Measurements from ENCODE around the gene GOLGA8B. TPM values are rescaled to one million over a fixed set of nuclear protein-coding genes. Genes with fewer than 3 reads are reported as not detected.
"Not testable (repeated sequence)": the region's sequence is repeated elsewhere in the genome, so short reads cannot be mapped to it uniquely, and the experiment has no call there.

Gene GOLGA8B
- total RNA-seq, 1 donor from 2014 or later, result 106 TPM

DNA sequence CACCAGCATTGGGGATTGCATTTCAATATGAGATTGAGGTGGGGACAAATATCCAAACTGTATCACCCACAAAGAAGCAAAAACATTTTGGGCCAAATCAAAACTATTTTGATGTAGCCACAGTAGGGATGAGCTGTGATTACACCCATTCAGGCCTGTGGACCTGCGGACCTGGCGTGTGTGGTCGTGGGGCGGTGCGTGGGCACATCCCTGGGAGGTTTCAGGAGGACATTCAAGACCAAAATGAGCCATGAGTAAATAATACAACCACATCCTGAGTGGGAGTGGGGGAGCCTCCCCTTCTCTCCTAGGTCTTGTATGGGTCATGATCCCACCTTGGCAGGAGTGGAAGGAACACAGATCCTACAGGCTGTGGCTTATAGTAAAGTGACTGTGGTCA lies 23.7 kb downstream of the GOLGA8B start:
- DNase-seq (ENCODE audit: low read depth), result not testable (repeated sequence)

DNA sequence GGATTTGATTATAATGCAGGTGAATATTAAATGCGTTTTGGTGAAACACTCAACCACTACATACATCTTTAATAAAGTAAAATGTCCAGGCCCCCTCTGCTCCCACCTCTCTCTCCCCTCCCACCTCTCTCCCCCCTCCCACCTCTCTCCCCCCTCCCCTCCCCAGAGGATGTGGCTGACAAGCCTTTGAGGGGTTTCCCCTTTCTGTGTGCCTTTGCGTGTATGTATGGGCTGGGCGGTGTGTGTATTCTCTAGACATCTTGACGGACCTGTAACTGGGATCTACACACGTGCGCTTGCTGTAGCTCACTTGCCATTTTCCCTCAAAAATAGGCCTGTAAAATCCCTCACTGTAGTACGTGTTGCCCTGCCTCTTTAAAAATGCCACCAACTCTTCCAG lies 28.3 kb downstream of the GOLGA8B start:
- DNase-seq (ENCODE audit: low read depth), result not testable (repeated sequence)

DNA sequence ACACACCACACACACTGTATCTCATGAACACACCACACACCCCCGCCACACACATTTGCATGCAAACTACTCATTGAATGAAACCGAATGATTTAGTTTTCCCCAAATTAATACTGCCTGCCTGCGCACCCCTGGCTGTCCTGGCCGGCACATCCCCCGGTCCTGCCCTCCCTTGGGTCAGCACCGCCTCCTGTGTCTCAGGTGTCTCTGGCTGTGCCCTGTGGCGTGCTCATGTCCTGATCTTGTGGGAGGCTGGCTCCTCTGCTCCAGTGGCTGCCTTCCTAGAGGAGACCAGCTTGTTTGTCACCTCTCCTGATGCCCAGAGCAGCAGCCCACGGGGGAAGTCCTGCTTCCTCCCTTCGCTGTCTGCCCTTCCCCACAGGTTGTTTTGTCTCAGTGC lies 28.7 kb downstream of the GOLGA8B start:
- not testable (repeated sequence) for DNase-seq (ENCODE audit: low read depth)

DNA sequence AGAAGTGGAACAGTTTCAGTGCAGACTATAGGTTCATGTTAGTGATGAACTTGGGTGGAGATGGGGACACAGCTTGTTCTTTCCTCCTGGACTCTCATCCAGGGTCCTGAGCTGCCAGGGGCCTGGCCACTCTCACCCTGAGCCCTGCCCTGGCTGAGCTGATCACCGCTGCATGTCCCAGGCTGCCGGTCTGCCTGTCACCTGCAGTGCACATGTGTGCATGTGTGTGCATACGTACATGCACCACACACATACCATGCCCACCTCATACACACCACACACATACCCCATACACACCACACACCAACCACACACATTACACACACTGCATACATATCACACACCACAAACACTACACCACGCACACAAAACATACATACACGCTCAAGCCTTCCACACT lies 29.3 kb downstream of the GOLGA8B start:
- not testable (repeated sequence) for DNase-seq (ENCODE audit: low read depth)

DNA sequence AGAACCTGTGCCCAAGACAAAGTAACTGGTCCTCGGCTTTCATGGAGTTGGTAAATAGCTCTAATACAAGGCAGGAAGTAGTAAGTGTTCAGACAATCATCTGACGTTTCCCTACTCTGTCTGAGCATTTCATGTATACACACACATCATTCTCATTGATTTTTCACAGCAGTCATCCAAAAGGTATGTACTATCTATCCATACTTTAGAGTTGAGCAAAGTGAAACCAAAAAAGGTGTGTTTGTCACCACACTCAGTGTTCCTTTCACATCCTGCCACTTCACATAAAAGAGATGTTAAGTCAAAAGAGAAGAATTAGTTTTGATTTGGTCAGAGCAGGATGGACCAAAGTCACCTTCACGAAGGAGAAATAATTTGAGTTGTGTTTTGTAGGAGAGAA lies 33.3 kb downstream of the GOLGA8B start:
- DNase-seq (ENCODE audit: low read depth), result not testable (repeated sequence)

DNA sequence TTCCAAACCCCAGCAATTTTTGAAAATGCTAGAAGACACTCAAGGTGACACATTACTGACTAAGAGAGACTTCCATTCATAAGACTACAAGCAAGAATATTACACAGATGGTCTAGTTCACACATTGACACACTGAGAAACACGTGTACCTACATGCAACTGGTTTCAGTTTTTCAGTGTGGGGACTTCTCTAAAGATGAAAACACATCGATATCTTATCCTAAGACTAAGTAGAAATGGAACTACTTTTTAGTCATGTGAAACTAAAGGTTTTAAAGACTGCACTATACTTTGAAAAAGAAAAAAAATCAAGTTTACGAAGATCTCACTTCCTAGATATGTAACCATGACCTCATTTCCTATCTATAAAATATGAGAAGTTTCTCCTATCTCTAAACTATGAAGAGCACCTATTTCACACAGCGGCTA lies 34.1 kb downstream of the GOLGA8B start:
- DNase-seq (ENCODE audit: low read depth), result not testable (repeated sequence)

- not testable (repeated sequence) for DNase-seq (ENCODE audit: low read depth)
These were observed 39.4 kb downstream of the GOLGA8B start for GRCh38 chr15:34543860-34544649.

DNA sequence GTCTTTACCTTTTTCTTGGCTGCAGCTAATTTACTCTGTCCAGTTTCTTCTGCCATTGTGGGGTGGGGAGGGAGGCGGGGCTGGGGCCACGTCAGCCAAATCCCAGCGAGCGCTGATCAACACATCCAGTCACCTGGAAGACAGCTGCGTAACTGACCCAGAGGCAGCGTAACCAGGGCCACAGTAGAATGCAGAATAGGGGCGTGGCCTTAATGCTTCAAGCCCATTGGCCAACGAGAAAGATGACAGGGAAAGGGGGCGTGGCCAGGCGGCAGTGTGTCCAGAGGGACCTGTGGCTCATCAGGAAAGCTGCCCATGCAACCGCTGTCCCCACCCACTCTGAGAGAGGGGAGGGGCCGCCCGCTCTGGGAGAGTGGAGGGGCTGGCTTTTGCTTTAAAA lies 47.6 kb downstream of the GOLGA8B start:
- DNase-seq (ENCODE audit: low read depth), result not testable (repeated sequence)

Other genes with a start within 250 kb of the GOLGA8B start
- 17.9 and 18.3 TPM in 2 replicates for gene SLC12A6, start 245.9 kb downstream of the GOLGA8B start, total RNA-seq
- gene NOP10, start 240.5 kb downstream of the GOLGA8B start, total RNA-seq, result 142 and 208 TPM in 2 replicates
- gene NUTM1, start 240.3 kb downstream of the GOLGA8B start, total RNA-seq, result not detected in 2 replicates
- gene LPCAT4, start 216.5 kb downstream of the GOLGA8B start, total RNA-seq, result 63.0 and 70.3 TPM in 2 replicates
- gene GOLGA8A, start 145.8 kb downstream of the GOLGA8B start, total RNA-seq, result 31.6 and 35.4 TPM in 2 replicates
- 0.05 TPM in 1 of 2 replicates, not detected in the other for gene GJD2, start 171.3 kb upstream of the GOLGA8B start, total RNA-seq
- gene ACTC1, start 211.9 kb upstream of the GOLGA8B start, total RNA-seq, result 6,424 and 7,970 TPM in 2 replicates